Measurements from ENCODE around the gene ARHGEF16. TPM values are rescaled to one million over a fixed set of nuclear protein-coding genes. Genes with fewer than 3 reads are reported as not detected.

The ARHGEF16 gene
- total RNA-seq, 2 donors from 2014 or later = 47.7 to 64.7 TPM

DNA sequence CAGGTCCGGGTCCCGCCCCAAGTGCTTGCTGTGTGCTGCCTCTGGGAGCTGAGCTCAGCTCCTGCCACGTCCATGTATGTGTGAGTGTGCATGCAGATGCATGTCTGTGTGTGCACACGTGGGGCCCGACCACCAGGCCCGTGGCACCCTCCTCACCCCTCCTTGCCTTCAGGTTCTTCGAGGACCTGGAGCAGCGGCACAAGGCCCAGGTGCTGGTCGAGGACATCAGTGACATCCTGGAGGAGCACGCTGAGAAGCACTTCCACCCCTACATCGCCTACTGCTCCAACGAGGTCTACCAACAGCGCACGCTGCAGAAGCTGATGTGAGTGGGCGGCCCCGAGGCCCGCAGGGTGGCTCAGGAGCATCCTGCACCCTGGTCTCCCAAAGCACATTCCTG is 18.4 kb downstream of the ARHGEF16 start:
- H3K9me3 Mint-ChIP-seq = no peaks in the 10 kb centered on the region
- Histone ChIP-seq H3K9ac (ENCODE audit: extremely low read depth, low read length, poor library complexity, severe bottlenecking) (no peak overlapping the region), H3K36me3 (ENCODE audit: control insufficient read depth, insufficient read depth, low read length) (peaks cover 20% of the 10 kb centered on the region), H3K4me1 (ENCODE audit: control insufficient read depth, insufficient read depth, low read length) (peaks cover 8% of the 10 kb centered on the region), H3K9me3 (ENCODE audit: control insufficient read depth, low read length) (no peaks in the 10 kb centered on the region), H3K4me3 (ENCODE audit: low read length) (no peak overlapping the region), H3K27ac (ENCODE audit: low read depth, low read length) (no peak overlapping the region), H3K27me3 (ENCODE audit: control insufficient read depth, insufficient read depth, low read length, poor library complexity, severe bottlenecking) (no peaks in the 10 kb centered on the region)
- H3K4me3 Mint-ChIP-seq = no peak overlapping the region
- no peaks in the 10 kb centered on the region for H3K27me3 Mint-ChIP-seq (ENCODE audit: insufficient read depth)
- no peak for DNase-seq
- 95 to 99% methylated on average over 15 to 17 of the region's 17 CpGs for WGBS, 2 experiments (ENCODE audit: insufficient coverage in 1 of 2, insufficient read length in 1 of 2)
- TF ChIP-seq, protein P1, sequence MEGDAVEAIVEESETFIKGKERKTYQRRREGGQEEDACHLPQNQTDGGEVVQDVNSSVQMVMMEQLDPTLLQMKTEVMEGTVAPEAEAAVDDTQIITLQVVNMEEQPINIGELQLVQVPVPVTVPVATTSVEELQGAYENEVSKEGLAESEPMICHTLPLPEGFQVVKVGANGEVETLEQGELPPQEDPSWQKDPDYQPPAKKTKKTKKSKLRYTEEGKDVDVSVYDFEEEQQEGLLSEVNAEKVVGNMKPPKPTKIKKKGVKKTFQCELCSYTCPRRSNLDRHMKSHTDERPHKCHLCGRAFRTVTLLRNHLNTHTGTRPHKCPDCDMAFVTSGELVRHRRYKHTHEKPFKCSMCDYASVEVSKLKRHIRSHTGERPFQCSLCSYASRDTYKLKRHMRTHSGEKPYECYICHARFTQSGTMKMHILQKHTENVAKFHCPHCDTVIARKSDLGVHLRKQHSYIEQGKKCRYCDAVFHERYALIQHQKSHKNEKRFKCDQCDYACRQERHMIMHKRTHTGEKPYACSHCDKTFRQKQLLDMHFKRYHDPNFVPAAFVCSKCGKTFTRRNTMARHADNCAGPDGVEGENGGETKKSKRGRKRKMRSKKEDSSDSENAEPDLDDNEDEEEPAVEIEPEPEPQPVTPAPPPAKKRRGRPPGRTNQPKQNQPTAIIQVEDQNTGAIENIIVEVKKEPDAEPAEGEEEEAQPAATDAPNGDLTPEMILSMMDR (conservative IDR thresholded peaks at IDR 0.05) = no peak
- H3K4me1 Mint-ChIP-seq = peaks cover 7% of the 10 kb centered on the region
- peaks cover 28% of the 10 kb centered on the region for H3K36me3 Mint-ChIP-seq (ENCODE audit: low read depth)
- H3K27ac Mint-ChIP-seq = peak overlapping the region; percentile 58

DNA sequence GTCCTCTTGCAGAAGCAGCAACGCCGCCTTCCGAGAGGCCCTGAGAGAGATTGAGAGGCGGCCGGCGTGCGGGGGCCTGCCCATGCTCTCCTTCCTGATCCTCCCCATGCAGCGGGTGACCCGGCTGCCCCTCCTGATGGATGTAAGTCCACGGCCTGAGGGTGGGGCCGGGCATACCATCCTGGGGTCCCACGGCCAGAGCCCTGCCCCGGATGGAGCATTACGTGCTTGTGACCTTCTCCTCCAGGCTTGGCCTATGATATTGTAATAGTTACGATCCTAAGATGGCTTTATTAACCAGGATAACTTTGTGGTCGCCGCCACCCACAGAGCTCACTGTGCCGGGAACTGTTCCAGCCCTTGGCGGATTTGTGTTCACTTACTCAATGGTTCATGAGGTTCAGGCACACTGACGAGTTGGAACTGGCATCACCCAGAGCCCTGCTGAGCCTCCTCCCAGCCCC is 18.9 kb downstream of the ARHGEF16 start:
- WGBS, 2 experiments (ENCODE audit: insufficient coverage in 1 of 2, insufficient read length in 1 of 2) = 89 to 94% methylated on average over 15 to 20 of the region's 20 CpGs
- Mint-ChIP-seq H3K27me3 (ENCODE audit: insufficient read depth) (no peaks in the 10 kb centered on the region), H3K4me3 (no peak overlapping the region), H3K27ac (no peak overlapping the region), H3K36me3 (ENCODE audit: low read depth) (peaks cover 26% of the 10 kb centered on the region), H3K9me3 (no peaks in the 10 kb centered on the region), H3K4me1 (peaks cover 7% of the 10 kb centered on the region)
- Histone ChIP-seq H3K27me3 (ENCODE audit: control insufficient read depth, insufficient read depth, low read length, poor library complexity, severe bottlenecking) (no peaks in the 10 kb centered on the region), H3K9ac (ENCODE audit: extremely low read depth, low read length, poor library complexity, severe bottlenecking) (no peak overlapping the region), H3K9me3 (ENCODE audit: control insufficient read depth, low read length) (no peaks in the 10 kb centered on the region), H3K4me3 (ENCODE audit: low read length) (no peak overlapping the region), H3K27ac (ENCODE audit: low read depth, low read length) (no peak overlapping the region), H3K36me3 (ENCODE audit: control insufficient read depth, insufficient read depth, low read length) (peaks cover 20% of the 10 kb centered on the region), H3K4me1 (ENCODE audit: control insufficient read depth, insufficient read depth, low read length) (peaks cover 8% of the 10 kb centered on the region)
- TF ChIP-seq, protein P1 (conservative IDR thresholded peaks at IDR 0.05) = no peak
- no peak for DNase-seq

DNA sequence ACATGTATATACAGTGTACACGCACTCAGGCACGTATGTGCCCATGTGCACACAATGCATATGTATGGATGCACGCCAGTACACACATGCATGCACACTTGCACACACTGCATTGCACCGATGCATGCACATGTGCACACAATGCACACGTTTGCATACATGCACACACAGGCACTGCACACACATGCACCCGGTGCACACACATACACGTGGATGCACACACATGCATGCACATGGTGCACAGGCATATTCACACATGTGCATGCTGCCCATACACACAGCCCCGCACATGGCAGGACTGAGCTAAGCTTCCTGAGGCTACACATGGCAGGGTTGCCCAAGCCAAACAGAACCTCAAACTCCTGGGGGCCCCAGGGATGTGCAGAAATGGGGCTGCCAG is 19.6 kb downstream of the ARHGEF16 start:
- DNase-seq = no peak
- Mint-ChIP-seq H3K27ac (no peak overlapping the region), H3K4me1 (peaks cover 7% of the 10 kb centered on the region), H3K4me3 (no peak overlapping the region), H3K9me3 (no peaks in the 10 kb centered on the region), H3K27me3 (ENCODE audit: insufficient read depth) (no peaks in the 10 kb centered on the region), H3K36me3 (ENCODE audit: low read depth) (peaks cover 23% of the 10 kb centered on the region)
- Histone ChIP-seq H3K4me3 (ENCODE audit: low read length) (no peak overlapping the region), H3K9ac (ENCODE audit: extremely low read depth, low read length, poor library complexity, severe bottlenecking) (no peak overlapping the region), H3K36me3 (ENCODE audit: control insufficient read depth, insufficient read depth, low read length) (peaks cover 20% of the 10 kb centered on the region), H3K27ac (ENCODE audit: low read depth, low read length) (no peak overlapping the region), H3K27me3 (ENCODE audit: control insufficient read depth, insufficient read depth, low read length, poor library complexity, severe bottlenecking) (no peaks in the 10 kb centered on the region), H3K4me1 (ENCODE audit: control insufficient read depth, insufficient read depth, low read length) (peaks cover 8% of the 10 kb centered on the region), H3K9me3 (ENCODE audit: control insufficient read depth, low read length) (no peaks in the 10 kb centered on the region)
- 95 to 96% methylated on average over 6 to 8 of the region's 8 CpGs for WGBS, 2 experiments (ENCODE audit: insufficient coverage in 1 of 2, insufficient read length in 1 of 2)
- TF ChIP-seq, protein P1 (conservative IDR thresholded peaks at IDR 0.05) = no peak

All from endodermal cell (in vitro differentiated cells).